Measurements from ENCODE around the gene PPIF.

GRCh38 chr10:79382491-79382941 is 35.2 kb downstream of the PPIF start:
- no peak for TF ChIP-seq POLR2A (IDR thresholded peaks at IDR 0.05)
- no peak for TF ChIP-seq CTCF (IDR thresholded peaks at IDR 0.05)

All from testis (tissue), 2 donors.